ENCODE data around the gene TAMALIN. TPM values are rescaled to one million over a fixed set of nuclear protein-coding genes. Genes with fewer than 3 reads are reported as not detected.

TAMALIN gene
- total RNA-seq, 1 experiment from 2014 or later, result 1.2 TPM

DNA sequence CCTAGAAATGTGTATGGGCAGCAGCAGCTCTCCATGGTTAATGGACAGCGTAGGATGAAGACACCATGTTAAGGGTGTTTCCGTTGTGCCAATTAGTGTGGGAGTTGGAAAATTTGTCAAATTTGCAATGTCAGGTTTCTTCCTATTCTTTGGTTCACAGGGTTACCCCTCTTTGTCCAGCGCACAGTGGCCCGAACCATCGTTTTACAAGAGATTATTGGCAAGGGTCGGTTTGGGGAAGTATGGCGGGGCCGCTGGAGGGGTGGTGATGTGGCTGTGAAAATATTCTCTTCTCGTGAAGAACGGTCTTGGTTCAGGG, 26.0 kb upstream of the TAMALIN start:
- no peaks in the 10 kb centered on the region for H3K27me3 ChIP-seq (ENCODE audit: insufficient read depth, low read length)
- H3K4me1 ChIP-seq (ENCODE audit: insufficient read depth, low read length), result no peaks in the 10 kb centered on the region
- no peak overlapping the region for H4K5ac ChIP-seq (ENCODE audit: insufficient read length, low read depth, low read length)
- no peaks in the 10 kb centered on the region for H3K79me2 ChIP-seq (ENCODE audit: insufficient read depth, low read length)
- no peak overlapping the region for H4K91ac ChIP-seq (ENCODE audit: insufficient read length, low read depth, low read length)
- Mint-ChIP-seq H3K4me3 (no peak overlapping the region), H3K9me3 (no peaks in the 10 kb centered on the region), H3K27me3 (ENCODE audit: low read depth) (no peaks in the 10 kb centered on the region), H3K36me3 (ENCODE audit: insufficient read depth in 1 of 3, low read depth in 3 of 3) (peaks cover 36 to 77% (median 60%) of the 10 kb centered on the region in 3 experiments; a peak in 6 of 7 replicates), H3K4me1 (peaks cover 2 to 6% of the 10 kb centered on the region in 2 experiments; a peak in 3 of 4 replicates), H3K27ac (no peak overlapping the region)
- H3T11ph ChIP-seq (ENCODE audit: low read length), result no peak overlapping the region
- no peak overlapping the region for H2BK20ac ChIP-seq (ENCODE audit: low read depth, low read length, poor library complexity, severe bottlenecking)
- no peak for DNase-seq
- no peaks in the 10 kb centered on the region for H3K79me1 ChIP-seq (ENCODE audit: insufficient read depth, low read depth, low read length, poor library complexity, severe bottlenecking)
- H2AFZ ChIP-seq (ENCODE audit: low read length), result no peak overlapping the region
- H3K9ac ChIP-seq (ENCODE audit: extremely low read depth, insufficient read length, low read length), result no peak overlapping the region
- H2BK5ac ChIP-seq (ENCODE audit: insufficient read length, low read length), result no peak overlapping the region
- WGBS (ENCODE audit: extremely low coverage, insufficient read length, low lambda C conversion rate), result no CpG with 5 or more reads among the region's 10 CpGs
- H3K4ac ChIP-seq (ENCODE audit: low read depth, low read length), result no peak overlapping the region
- H2BK15ac ChIP-seq (ENCODE audit: low read depth, low read length), result no peak overlapping the region
- H3K27ac ChIP-seq (ENCODE audit: insufficient read length, low read depth, low read length), result no peak overlapping the region
- H3K14ac ChIP-seq (ENCODE audit: insufficient read depth, low read length), result no peak overlapping the region
- H2AK5ac ChIP-seq (ENCODE audit: insufficient read length, low read length), result no peak overlapping the region
- H3K9me3 ChIP-seq (ENCODE audit: control insufficient read depth, low read depth, low read length), result no peaks in the 10 kb centered on the region
- no peak overlapping the region for H3K23ac ChIP-seq (ENCODE audit: insufficient read length, low read depth, low read length)
- no peak for TF ChIP-seq CTCF (conservative IDR thresholded peaks at IDR 0.05)
- no peaks in the 10 kb centered on the region for H3K23me2 ChIP-seq (ENCODE audit: insufficient read length, low read depth, low read length, poor library complexity, severe bottlenecking)
- H4K20me1 ChIP-seq (ENCODE audit: control insufficient read depth, insufficient read depth, insufficient read length), result no peaks in the 10 kb centered on the region
- H2BK12ac ChIP-seq (ENCODE audit: insufficient read length, low read depth, low read length), result no peak overlapping the region
- H3K56ac ChIP-seq (ENCODE audit: insufficient read length, low read depth, low read length), result no peak overlapping the region
- no peak overlapping the region for H4K8ac ChIP-seq (replicated peaks; ENCODE audit: insufficient read length, low read depth, low read length)
- H2BK120ac ChIP-seq (ENCODE audit: low read depth, low read length, poor library complexity, severe bottlenecking), result no peak overlapping the region
- no peak overlapping the region for H3K18ac ChIP-seq (ENCODE audit: insufficient read length, low read depth, low read length)
- no peak overlapping the region for H3K4me2 ChIP-seq (ENCODE audit: insufficient read depth, insufficient read length, low read length)
